ENCODE results near the gene GCNT1.

DNA sequence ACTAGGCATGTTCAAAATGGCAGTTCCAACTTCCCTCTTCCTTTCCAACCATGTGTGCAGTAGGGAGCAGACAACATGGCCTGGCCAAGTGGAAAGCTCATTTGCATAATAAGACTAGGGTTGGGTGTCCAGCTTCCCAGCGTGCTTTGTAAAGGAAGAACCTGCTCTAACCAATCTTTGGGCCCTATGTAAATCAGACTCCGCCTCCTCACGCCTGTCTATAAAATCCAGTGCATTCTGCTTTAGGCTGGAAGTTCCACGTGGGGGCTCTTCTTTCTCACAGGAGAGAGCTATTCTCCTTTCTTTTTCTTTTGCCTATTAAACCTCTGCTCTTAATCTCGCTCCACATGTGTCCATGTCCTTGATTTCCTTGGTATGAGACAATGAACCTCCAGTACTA, 83.4 kb downstream of the GCNT1 start:
- TF ChIP-seq, protein P1, sequence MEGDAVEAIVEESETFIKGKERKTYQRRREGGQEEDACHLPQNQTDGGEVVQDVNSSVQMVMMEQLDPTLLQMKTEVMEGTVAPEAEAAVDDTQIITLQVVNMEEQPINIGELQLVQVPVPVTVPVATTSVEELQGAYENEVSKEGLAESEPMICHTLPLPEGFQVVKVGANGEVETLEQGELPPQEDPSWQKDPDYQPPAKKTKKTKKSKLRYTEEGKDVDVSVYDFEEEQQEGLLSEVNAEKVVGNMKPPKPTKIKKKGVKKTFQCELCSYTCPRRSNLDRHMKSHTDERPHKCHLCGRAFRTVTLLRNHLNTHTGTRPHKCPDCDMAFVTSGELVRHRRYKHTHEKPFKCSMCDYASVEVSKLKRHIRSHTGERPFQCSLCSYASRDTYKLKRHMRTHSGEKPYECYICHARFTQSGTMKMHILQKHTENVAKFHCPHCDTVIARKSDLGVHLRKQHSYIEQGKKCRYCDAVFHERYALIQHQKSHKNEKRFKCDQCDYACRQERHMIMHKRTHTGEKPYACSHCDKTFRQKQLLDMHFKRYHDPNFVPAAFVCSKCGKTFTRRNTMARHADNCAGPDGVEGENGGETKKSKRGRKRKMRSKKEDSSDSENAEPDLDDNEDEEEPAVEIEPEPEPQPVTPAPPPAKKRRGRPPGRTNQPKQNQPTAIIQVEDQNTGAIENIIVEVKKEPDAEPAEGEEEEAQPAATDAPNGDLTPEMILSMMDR (IDR thresholded peaks at IDR 0.05), result no peak
- TF ChIP-seq POLR2A (IDR thresholded peaks at IDR 0.05) (no peak), POLR2AphosphoS5 (IDR thresholded peaks at IDR 0.05) (no peak)
